Suprapubic skin (tissue), 4 donors: Measurements from ENCODE around the gene GLCE. TPM values are rescaled to one million over a fixed set of nuclear protein-coding genes. Genes with fewer than 3 reads are reported as not detected.

ENCODE experiments used
- DNase-seq, 2 donors: peaks; one replicate each; pipeline ENCODE4 v3.0.0-alpha.2; 2019; ENCODE audit warnings: low spot score in 2 of 2
- H3K27ac ChIP-seq: fragments of 200-600 bp; sonication (generic); one replicate; pipeline ENCODE4 v1.5.1; 2019
- H3K27me3 ChIP-seq: fragments of 200-600 bp; sonication (generic); one replicate; pipeline ENCODE4 v1.5.1; 2019
- H3K36me3 ChIP-seq: fragments of 200-600 bp; sonication (generic); one replicate; pipeline ENCODE4 v1.5.1; 2019
- H3K4me1 ChIP-seq: fragments of 200-600 bp; sonication (generic); one replicate; pipeline ENCODE4 v1.5.1; 2019
- H3K4me3 ChIP-seq: fragments of 200-600 bp; sonication (generic); one replicate; pipeline ENCODE4 v1.5.1; 2019; ENCODE audit warnings: mild to moderate bottlenecking
- H3K9me3 ChIP-seq: fragments of 200-600 bp; sonication (generic); one replicate; pipeline ENCODE4 v1.5.1; 2019
- EP300 ChIP-seq: sonication (generic); formaldehyde crosslinking; IDR thresholded peaks from one replicate; pipeline ENCODE4 v1.6.1; 2017; ENCODE audit warnings: antibody characterized with exemption
- POLR2A ChIP-seq, 2 donors: fragments of 450-650 bp; IDR thresholded peaks; one replicate each; pipeline ENCODE4 v1.6.1; 2017; ENCODE audit warnings: antibody characterized with exemption in 2 of 2, mild to moderate bottlenecking in 2 of 2, moderate library complexity in 2 of 2
- POLR2AphosphoS5 ChIP-seq, 3 donors: sonication (generic); formaldehyde crosslinking; IDR thresholded peaks; one replicate each; pipeline ENCODE4 v1.6.1; 2017; ENCODE audit warnings: antibody characterized with exemption in 3 of 3
- WGBS: methylation state at CpG from one replicate; pipeline ENCODE4 v1.1.5; 2018; 5-methylcytosine and 5-hydroxymethylcytosine counted together
- total RNA-seq, 4 donors: library from RNA; depleted of rRNA; stranded (reverse); fragments of >200 nt; gene quantifications; one replicate each; pipeline ENCODE4 v1.1.0, GENCODE V29; 2016
- TF ChIP-seq, protein P1 (sequence below), 2 donors: fragments of 200-600 bp in 1 of 2; fragments of 450-650 bp in 1 of 2; sonication (generic) in 1 of 2; IDR thresholded peaks; one replicate each; pipeline ENCODE4 v1.5.1; 2016 to 2019; ENCODE audit warnings: antibody characterized with exemption in 2 of 2, mild to moderate bottlenecking in 1 of 2, moderate library complexity in 1 of 2

GLCE gene
- total RNA-seq, 4 donors from 2014 or later, result 16.1 to 18.9 (median 16.9) TPM

GRCh38 chr15:69272139-69272538 lies 111.7 kb downstream of the GLCE start:
- Histone ChIP-seq H3K27me3 (no peaks in the 10 kb centered on the region), H3K9me3 (no peaks in the 10 kb centered on the region), H3K4me1 (no peaks in the 10 kb centered on the region), H3K36me3 (peaks cover 6% of the 10 kb centered on the region), H3K4me3 (no peak overlapping the region), H3K27ac (no peak overlapping the region)
- 65% methylated on average over 3 of the region's 3 CpGs for WGBS
- no peak for DNase-seq
- no peak for TF ChIP-seq POLR2A (IDR thresholded peaks at IDR 0.05)
- no peak for TF ChIP-seq EP300
- TF ChIP-seq, protein P1, sequence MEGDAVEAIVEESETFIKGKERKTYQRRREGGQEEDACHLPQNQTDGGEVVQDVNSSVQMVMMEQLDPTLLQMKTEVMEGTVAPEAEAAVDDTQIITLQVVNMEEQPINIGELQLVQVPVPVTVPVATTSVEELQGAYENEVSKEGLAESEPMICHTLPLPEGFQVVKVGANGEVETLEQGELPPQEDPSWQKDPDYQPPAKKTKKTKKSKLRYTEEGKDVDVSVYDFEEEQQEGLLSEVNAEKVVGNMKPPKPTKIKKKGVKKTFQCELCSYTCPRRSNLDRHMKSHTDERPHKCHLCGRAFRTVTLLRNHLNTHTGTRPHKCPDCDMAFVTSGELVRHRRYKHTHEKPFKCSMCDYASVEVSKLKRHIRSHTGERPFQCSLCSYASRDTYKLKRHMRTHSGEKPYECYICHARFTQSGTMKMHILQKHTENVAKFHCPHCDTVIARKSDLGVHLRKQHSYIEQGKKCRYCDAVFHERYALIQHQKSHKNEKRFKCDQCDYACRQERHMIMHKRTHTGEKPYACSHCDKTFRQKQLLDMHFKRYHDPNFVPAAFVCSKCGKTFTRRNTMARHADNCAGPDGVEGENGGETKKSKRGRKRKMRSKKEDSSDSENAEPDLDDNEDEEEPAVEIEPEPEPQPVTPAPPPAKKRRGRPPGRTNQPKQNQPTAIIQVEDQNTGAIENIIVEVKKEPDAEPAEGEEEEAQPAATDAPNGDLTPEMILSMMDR (IDR thresholded peaks at IDR 0.05), result no peak
- no peak for TF ChIP-seq POLR2AphosphoS5 (IDR thresholded peaks at IDR 0.05)

- no peak overlapping the region for H3K27ac ChIP-seq
- TF ChIP-seq, protein P1 (IDR thresholded peaks at IDR 0.05), result no peak
- TF ChIP-seq EP300 (no peak), POLR2A (IDR thresholded peaks at IDR 0.05) (no peak), POLR2AphosphoS5 (IDR thresholded peaks at IDR 0.05) (no peak)
- peaks cover 6% of the 10 kb centered on the region for H3K36me3 ChIP-seq
- no peaks in the 10 kb centered on the region for H3K27me3 ChIP-seq
- WGBS, result 83% methylated on average over 6 of the region's 6 CpGs
- H3K4me3 ChIP-seq, result no peak overlapping the region
- H3K4me1 ChIP-seq, result no peaks in the 10 kb centered on the region
- DNase-seq, result no peak
- H3K9me3 ChIP-seq, result no peaks in the 10 kb centered on the region
Measured at GRCh38 chr15:69272891-69273290, 112.5 kb downstream of the GLCE start.

DNA sequence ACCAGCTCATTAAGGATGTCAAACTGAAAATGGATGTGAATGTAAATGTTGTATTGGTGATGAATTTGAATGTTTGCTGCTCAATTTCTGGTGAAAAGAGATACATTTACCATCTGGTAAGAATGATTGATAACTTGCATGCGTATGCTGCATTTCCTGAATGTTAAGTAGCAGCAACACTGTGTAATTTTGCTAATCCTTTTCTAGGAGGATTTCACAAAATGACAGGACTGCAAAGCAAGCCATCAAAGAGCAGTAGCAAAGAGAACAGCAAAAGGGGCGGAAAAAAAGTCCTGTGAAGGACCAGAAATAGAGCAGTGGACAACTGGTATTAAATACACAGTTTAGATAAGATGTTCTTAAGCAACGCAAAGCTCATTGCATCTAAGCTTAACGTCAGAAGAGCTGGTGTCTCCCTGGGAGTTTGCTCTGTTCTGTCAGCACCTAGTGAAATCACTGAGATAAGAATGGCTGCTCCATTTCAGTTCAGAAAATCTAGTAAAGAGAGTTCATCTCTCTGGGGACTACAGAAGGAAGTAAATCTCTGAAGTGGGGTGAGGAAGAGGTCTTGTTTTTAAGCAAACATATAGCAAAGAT lies 114.7 kb downstream of the GLCE start:
- H3K9me3 ChIP-seq, result no peaks in the 10 kb centered on the region
- 74% methylated on average over 4 of the region's 4 CpGs for WGBS
- H3K36me3 ChIP-seq, result no peaks in the 10 kb centered on the region
- no peak for TF ChIP-seq EP300
- TF ChIP-seq, protein P1 (IDR thresholded peaks at IDR 0.05), result no peak
- no peak for TF ChIP-seq POLR2AphosphoS5 (IDR thresholded peaks at IDR 0.05)
- no peak for TF ChIP-seq POLR2A (IDR thresholded peaks at IDR 0.05)
- DNase-seq, result no peak
- no peaks in the 10 kb centered on the region for H3K27me3 ChIP-seq
- no peak overlapping the region for H3K27ac ChIP-seq
- no peaks in the 10 kb centered on the region for H3K4me1 ChIP-seq
- no peak overlapping the region for H3K4me3 ChIP-seq

GRCh38 chr15:69275933-69276560 lies 115.6 kb downstream of the GLCE start:
- no peak overlapping the region for H3K27ac ChIP-seq
- WGBS, result 67% methylated on average over 9 of the region's 9 CpGs
- no peaks in the 10 kb centered on the region for H3K36me3 ChIP-seq
- no peak overlapping the region for H3K4me3 ChIP-seq
- no peaks in the 10 kb centered on the region for H3K27me3 ChIP-seq
- no peaks in the 10 kb centered on the region for H3K4me1 ChIP-seq
- H3K9me3 ChIP-seq, result no peaks in the 10 kb centered on the region
- DNase-seq, result no peak
- TF ChIP-seq EP300 (no peak), POLR2AphosphoS5 (IDR thresholded peaks at IDR 0.05) (no peak), POLR2A (IDR thresholded peaks at IDR 0.05) (no peak)
- TF ChIP-seq, protein P1 (IDR thresholded peaks at IDR 0.05), result no peak

DNA sequence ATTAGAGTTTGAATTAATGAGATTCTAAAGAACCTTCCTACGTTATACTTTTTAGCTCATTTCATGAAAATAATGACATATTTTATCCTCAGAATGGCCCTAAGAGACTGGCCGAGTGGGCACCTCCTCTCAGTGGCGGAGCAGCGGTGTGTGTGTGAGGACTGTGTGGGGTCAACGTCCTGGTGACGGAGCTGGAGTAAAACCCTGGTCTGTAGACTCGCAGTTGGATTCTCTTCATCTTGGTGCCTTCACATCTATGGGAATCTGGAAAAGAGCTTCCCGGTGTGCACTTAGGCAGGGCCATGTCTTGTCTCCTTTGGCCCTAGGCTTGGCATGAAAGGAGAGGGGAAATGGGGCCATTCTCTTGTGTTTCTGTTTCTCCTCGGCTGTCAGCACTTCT lies 116.9 kb downstream of the GLCE start:
- WGBS, result 82% methylated on average over 9 of the region's 9 CpGs
- TF ChIP-seq EP300, result no peak
- no peak for DNase-seq
- Histone ChIP-seq H3K27me3 (no peaks in the 10 kb centered on the region), H3K27ac (no peak overlapping the region), H3K36me3 (no peaks in the 10 kb centered on the region), H3K4me1 (no peaks in the 10 kb centered on the region), H3K9me3 (no peaks in the 10 kb centered on the region), H3K4me3 (no peak overlapping the region)
